HEK293 (cell line): ENCODE measurements around the gene ZNF232.

Experiments used
- BCL11A ChIP-seq: fragments of 450-650 bp; formaldehyde crosslinking; IDR thresholded peaks from 2 replicates; pipeline ENCODE4 v1.5.1; 2016; ENCODE audit warnings: low read depth, missing biosample characterization, missing genetic modification characterization
- CTCF ChIP-seq: fragments of 450-650 bp; formaldehyde crosslinking; IDR thresholded peaks from 2 replicates; pipeline ENCODE4 v1.5.1; 2016; ENCODE audit warnings: missing biosample characterization, missing genetic modification characterization
- GLI4 ChIP-seq: fragments of 450-650 bp; formaldehyde crosslinking; IDR thresholded peaks from 2 replicates; pipeline ENCODE4 v1.5.1; 2016; ENCODE audit warnings: missing biosample characterization, missing genetic modification characterization
- PRDM4 ChIP-seq: fragments of 450-650 bp; formaldehyde crosslinking; IDR thresholded peaks from 2 replicates; pipeline ENCODE4 v1.5.1; 2017; ENCODE audit warnings: missing biosample characterization, missing genetic modification characterization
- WT1 ChIP-seq: fragments of 450-650 bp; formaldehyde crosslinking; IDR thresholded peaks from 2 replicates; pipeline ENCODE4 v1.5.1; 2016; ENCODE audit warnings: missing biosample characterization, missing genetic modification characterization
- ZNF558 ChIP-seq: fragments of 450-650 bp; formaldehyde crosslinking; IDR thresholded peaks from 2 replicates; pipeline ENCODE4 v1.5.1; 2016; ENCODE audit warnings: missing biosample characterization, missing genetic modification characterization
- TF ChIP-seq, protein P1 (sequence below): fragments of 450-650 bp; formaldehyde crosslinking; IDR thresholded peaks from 2 replicates; pipeline ENCODE4 v1.5.1; 2016; ENCODE audit warnings: missing biosample characterization, missing genetic modification characterization, low read depth
- TF ChIP-seq, protein P2 (sequence below): fragments of 450-650 bp; formaldehyde crosslinking; IDR thresholded peaks from 2 replicates; pipeline ENCODE4 v1.5.1; 2016; ENCODE audit warnings: missing biosample characterization, missing genetic modification characterization

DNA sequence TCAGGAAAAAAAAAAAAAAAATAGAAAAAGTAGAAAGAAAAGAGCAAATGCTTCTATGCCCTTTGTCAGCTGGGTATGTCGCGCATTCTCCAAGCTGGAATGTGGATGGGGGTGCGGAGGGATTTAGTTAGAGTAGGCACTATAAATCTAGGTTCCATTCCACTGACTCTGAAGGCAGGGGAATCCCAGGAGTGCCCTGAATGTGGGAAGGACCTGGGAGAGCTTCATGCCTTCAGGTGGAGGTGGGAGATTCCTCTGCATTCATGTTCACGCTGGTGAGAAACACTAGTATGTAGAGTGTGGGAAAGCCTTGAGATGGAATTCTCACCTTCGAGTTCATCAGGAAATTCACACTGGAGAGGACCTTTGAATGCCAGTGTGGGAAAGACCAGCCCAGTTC lies 12.4 kb downstream of the ZNF232 start:
- TF ChIP-seq CTCF (tag by site-specific recombination), result no peak
- no peak for TF ChIP-seq WT1
- no peak for TF ChIP-seq ZNF558 (tag by site-specific recombination)
- TF ChIP-seq, protein P1, sequence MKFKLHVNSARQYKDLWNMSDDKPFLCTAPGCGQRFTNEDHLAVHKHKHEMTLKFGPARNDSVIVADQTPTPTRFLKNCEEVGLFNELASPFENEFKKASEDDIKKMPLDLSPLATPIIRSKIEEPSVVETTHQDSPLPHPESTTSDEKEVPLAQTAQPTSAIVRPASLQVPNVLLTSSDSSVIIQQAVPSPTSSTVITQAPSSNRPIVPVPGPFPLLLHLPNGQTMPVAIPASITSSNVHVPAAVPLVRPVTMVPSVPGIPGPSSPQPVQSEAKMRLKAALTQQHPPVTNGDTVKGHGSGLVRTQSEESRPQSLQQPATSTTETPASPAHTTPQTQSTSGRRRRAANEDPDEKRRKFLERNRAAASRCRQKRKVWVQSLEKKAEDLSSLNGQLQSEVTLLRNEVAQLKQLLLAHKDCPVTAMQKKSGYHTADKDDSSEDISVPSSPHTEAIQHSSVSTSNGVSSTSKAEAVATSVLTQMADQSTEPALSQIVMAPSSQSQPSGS (tag by site-specific recombination), result no peak
- TF ChIP-seq, protein P2, sequence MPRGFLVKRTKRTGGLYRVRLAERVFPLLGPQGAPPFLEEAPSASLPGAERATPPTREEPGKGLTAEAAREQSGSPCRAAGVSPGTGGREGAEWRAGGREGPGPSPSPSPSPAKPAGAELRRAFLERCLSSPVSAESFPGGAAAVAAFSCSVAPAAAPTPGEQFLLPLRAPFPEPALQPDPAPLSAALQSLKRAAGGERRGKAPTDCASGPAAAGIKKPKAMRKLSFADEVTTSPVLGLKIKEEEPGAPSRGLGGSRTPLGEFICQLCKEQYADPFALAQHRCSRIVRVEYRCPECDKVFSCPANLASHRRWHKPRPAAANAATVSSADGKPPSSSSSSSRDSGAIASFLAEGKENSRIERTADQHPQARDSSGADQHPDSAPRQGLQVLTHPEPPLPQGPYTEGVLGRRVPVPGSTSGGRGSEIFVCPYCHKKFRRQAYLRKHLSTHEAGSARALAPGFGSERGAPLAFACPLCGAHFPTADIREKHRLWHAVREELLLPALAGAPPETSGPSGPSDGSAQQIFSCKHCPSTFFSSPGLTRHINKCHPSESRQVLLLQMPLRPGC (tag by site-specific recombination), result no peak
- no peak for TF ChIP-seq PRDM4 (tag by site-specific recombination)
- no peak for TF ChIP-seq BCL11A (tag by site-specific recombination)
- no peak for TF ChIP-seq GLI4 (tag by site-specific recombination)
